NT2/D1 (cell line): Measurements from ENCODE around the gene AASDHPPT.

Experiments
- DNase-seq: peaks from one replicate; pipeline ENCODE4 v3.0.0-alpha.2; 2011; ENCODE audit warnings: low read depth, low spot score
- H3K27me3 ChIP-seq: 2 replicates; pipeline ENCODE4 v1.6.0; 2011; ENCODE audit warnings: mild to moderate bottlenecking; ENCODE audit not compliant: insufficient read length, insufficient read depth
- H3K36me3 ChIP-seq: 2 replicates; pipeline ENCODE4 v1.6.1; 2011; ENCODE audit warnings: mild to moderate bottlenecking, low read length, mixed read lengths; ENCODE audit not compliant: insufficient read depth, insufficient read length
- H3K4me1 ChIP-seq: 2 replicates; pipeline ENCODE4 v1.5.1; 2011; ENCODE audit not compliant: insufficient read depth, insufficient read length
- H3K4me3 ChIP-seq: 2 replicates; pipeline ENCODE4 v1.5.1; 2011; ENCODE audit warnings: low read depth; ENCODE audit not compliant: insufficient read length
- H3K9ac ChIP-seq: 2 replicates; pipeline ENCODE4 v1.6.0; 2011; ENCODE audit warnings: low read depth; ENCODE audit not compliant: insufficient read length
- H3K9me3 ChIP-seq: 2 replicates; pipeline ENCODE4 v1.5.1; 2011; ENCODE audit warnings: mild to moderate bottlenecking, low read length; ENCODE audit not compliant: insufficient read depth
- SUZ12 ChIP-seq: IDR thresholded peaks from 2 replicates; pipeline ENCODE4 v1.6.1; 2011; ENCODE audit not compliant: insufficient read length, insufficient read depth; ENCODE audit errors: extremely low read depth
- YY1 ChIP-seq: IDR thresholded peaks from 2 replicates; pipeline ENCODE4 v1.6.1; 2011; ENCODE audit not compliant: insufficient read length, insufficient read depth
- ZNF274 ChIP-seq: IDR thresholded peaks from 2 replicates; pipeline ENCODE4 v1.6.1; 2011; ENCODE audit warnings: mild to moderate bottlenecking, low read depth, low read length

The AASDHPPT gene

GRCh38 chr11:106137061-106137460 lies 59.6 kb downstream of the AASDHPPT start:
- no peak overlapping the region for H3K4me3 ChIP-seq
- TF ChIP-seq ZNF274 (no peak), YY1 (no peak), SUZ12 (no peak)
- H3K9ac ChIP-seq: no peak overlapping the region
- no peaks in the 10 kb centered on the region for H3K27me3 ChIP-seq
- DNase-seq: no peak
- no peaks in the 10 kb centered on the region for H3K4me1 ChIP-seq
- H3K9me3 ChIP-seq: no peaks in the 10 kb centered on the region
- H3K36me3 ChIP-seq: no peaks in the 10 kb centered on the region

- no peak overlapping the region for H3K4me3 ChIP-seq
- H3K27me3 ChIP-seq: no peaks in the 10 kb centered on the region
- H3K36me3 ChIP-seq: no peaks in the 10 kb centered on the region
- TF ChIP-seq ZNF274 (no peak), SUZ12 (no peak), YY1 (no peak)
- H3K9me3 ChIP-seq: no peaks in the 10 kb centered on the region
- H3K9ac ChIP-seq: no peak overlapping the region
- no peaks in the 10 kb centered on the region for H3K4me1 ChIP-seq
- no peak for DNase-seq
Measured at GRCh38 chr11:106137758-106138157, 60.3 kb downstream of the AASDHPPT start.
